ENCODE measurements around the gene TPM4.
"Not testable (repeated sequence)": the region's sequence is repeated elsewhere in the genome, so short reads cannot be mapped to it uniquely, and the experiment has no call there.

The TPM4 gene

GRCh38 chr19:16094360-16095070, 18.2 kb downstream of the TPM4 start:
- TF ChIP-seq, protein P1, sequence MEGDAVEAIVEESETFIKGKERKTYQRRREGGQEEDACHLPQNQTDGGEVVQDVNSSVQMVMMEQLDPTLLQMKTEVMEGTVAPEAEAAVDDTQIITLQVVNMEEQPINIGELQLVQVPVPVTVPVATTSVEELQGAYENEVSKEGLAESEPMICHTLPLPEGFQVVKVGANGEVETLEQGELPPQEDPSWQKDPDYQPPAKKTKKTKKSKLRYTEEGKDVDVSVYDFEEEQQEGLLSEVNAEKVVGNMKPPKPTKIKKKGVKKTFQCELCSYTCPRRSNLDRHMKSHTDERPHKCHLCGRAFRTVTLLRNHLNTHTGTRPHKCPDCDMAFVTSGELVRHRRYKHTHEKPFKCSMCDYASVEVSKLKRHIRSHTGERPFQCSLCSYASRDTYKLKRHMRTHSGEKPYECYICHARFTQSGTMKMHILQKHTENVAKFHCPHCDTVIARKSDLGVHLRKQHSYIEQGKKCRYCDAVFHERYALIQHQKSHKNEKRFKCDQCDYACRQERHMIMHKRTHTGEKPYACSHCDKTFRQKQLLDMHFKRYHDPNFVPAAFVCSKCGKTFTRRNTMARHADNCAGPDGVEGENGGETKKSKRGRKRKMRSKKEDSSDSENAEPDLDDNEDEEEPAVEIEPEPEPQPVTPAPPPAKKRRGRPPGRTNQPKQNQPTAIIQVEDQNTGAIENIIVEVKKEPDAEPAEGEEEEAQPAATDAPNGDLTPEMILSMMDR (IDR thresholded peaks at IDR 0.05; ENCODE audit: low read depth, low read length): no peak
- DNase-seq (ENCODE audit: extremely low read depth, low read depth): no peak

DNA sequence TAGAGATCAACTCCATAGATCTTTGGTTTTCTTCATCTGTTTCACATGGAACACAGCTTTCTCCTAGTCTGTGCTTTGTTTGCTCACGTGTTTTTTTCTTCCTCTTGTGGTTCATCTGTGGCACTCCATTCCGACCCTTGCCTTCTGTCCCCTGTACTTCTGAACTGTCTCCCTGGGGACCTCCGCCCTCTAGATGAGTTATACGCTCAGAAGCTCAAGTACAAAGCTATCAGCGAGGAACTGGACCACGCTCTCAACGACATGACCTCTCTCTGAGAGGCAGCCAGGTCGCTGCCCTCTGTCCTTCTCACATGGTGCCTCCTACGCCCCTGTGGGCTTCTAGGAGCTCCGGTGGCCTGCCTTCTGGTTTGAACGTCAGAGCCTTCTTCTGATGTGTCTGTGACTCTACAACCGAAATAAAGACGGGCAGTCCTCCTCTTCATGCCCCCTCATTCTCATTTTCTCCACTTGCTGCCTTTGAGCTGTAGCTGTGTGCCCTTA, 18.8 kb downstream of the TPM4 start:
- no peak for DNase-seq (ENCODE audit: extremely low read depth, low read depth)

GRCh38 chr19:16096280-16096855, 20.1 kb downstream of the TPM4 start:
- no peak for DNase-seq (ENCODE audit: extremely low read depth, low read depth)
- TF ChIP-seq, protein P1 (IDR thresholded peaks at IDR 0.05; ENCODE audit: low read depth, low read length): no peak

More for the DNA sequence above, 18.8 kb downstream of the TPM4 start:
- TF ChIP-seq, protein P1 (IDR thresholded peaks at IDR 0.05; ENCODE audit: low read depth, low read length): no peak

- no peak for DNase-seq (ENCODE audit: extremely low read depth, low read depth)
- TF ChIP-seq, protein P1 (IDR thresholded peaks at IDR 0.05; ENCODE audit: low read depth, low read length): no peak
Observed at GRCh38 chr19:16098416-16098768, 22.1 kb downstream of the TPM4 start.

DNA sequence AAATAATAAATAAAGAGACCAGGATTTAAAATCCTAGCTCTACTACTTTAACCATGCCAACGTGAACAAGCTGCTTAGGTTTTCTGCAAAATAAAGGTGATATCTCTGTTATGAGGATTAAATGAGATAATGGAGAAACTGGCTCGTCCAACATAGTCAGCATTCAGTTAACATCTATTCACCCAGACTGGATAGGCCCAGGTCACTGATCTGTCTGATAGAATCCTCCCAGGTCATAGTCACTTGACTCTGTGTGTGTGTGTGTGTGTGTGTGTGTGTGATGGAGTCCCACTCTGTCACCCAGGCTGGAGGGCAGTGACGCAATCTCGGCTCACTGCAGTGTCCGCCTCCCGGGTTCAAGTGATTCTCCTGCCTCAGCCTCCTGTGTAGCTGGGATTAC, 22.5 kb downstream of the TPM4 start:
- TF ChIP-seq, protein P1 (IDR thresholded peaks at IDR 0.05; ENCODE audit: low read depth, low read length): no peak

GRCh38 chr19:16099314-16099965, 23.1 kb downstream of the TPM4 start:
- DNase-seq (ENCODE audit: extremely low read depth, low read depth): not testable (repeated sequence)

More for the DNA sequence above, 22.5 kb downstream of the TPM4 start:
- no peak for DNase-seq (ENCODE audit: extremely low read depth, low read depth)

DNA sequence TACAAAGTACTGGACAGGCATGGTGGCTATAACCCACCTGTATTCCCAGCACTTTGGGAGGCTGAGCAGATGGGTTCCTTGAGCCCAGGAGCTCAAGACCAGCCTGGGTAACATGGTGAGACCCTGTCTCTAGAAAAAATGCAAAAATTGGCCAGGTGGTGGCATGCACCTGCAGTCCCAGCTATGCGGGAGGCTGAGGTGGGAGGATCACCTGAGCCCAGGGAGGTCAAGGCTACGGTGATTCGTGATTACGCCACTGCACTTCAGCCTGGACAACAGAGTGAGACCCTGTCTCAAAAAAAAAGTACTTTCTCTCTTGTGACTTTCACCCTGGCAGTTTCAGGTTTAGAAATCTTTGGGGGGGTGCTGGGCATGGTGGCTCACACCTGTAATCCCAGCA, 24.2 kb downstream of the TPM4 start:
- DNase-seq (ENCODE audit: extremely low read depth, low read depth): no peak
- TF ChIP-seq, protein P1 (IDR thresholded peaks at IDR 0.05; ENCODE audit: low read depth, low read length): no peak

Data from AG09319 (cell line).